Activated T-cell treated with anti-CD3 and anti-CD28 coated beads for 4 hours (primary cell): Measurements from ENCODE around the gene ENSA.
A peak's percentile ranks its signal among the peaks of the same experiment; 100 is the strongest.
"Not testable (repeated sequence)": the region's sequence is repeated elsewhere in the genome, so short reads cannot be mapped to it uniquely, and the experiment has no call there.

Source experiments
- DNase-seq: peaks from one replicate; pipeline ENCODE4 v3.0.0-alpha.2; 2020

The ENSA gene, protein sequence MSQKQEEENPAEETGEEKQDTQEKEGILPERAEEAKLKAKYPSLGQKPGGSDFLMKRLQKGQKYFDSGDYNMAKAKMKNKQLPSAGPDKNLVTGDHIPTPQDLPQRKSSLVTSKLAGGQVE

DNA sequence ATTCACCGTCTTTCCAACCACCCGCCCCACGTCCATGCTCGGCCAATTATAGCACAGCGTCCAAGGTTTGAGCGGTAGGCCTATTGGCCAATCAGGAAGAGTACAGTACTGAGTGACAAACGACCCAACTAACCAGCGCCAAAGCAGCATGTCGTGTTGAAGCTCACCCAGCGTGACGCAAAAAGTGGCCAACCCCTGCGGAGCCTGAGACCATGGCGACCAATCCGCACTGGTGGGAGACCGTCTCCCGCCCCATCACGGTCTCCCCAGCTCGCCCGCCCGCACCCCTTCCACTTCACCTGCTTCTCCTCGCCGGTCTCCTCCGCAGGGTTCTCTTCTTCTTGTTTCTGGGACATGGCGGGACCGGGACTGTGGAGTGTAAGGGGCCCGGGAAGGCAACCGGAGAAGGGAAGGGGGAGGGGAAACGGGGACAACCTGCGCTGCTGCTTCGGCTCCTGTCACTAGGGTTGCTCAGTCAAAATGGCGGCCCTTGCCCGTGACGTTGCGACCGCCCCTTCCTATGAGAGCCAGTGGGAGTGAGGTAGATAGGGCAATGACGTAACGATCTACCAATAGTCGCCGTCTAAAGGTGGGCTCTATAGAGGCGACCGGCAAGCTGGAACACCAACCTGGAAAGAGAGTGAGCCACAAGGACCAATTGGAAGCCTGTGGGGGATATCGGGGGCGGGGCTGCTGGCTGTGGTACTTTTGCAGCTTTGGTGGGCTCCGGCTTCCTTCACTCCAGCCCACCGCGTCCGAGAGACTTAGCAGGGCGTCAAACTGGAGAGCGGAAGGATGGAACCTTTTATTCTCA is at the start of gene ENSA:
ENSA (minus strand) TSS at position 498 of the 814 bp plus-strand sequence; CDS start at position 356, 142 bp downstream.
- DNase-seq = peak; percentile 88

DNA sequence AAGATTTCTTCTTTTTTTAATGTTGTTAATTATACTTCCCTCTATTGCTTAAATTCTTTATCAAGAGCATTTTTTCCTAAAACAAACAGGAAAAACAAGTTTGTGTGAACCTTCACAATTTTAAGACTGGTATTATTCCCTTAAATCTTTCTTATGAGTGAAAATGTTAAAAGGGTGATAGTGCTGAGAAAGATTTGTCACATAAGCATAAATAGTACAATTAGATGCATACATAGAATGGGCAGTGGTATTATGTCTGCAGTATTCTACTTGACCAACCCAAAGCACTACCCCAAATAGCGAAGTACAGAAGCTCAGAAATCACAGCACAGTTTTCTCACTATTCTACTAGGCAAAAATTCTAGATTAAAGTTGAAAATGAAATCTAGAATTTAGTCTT is 49.6 kb upstream of the ENSA start:
- DNase-seq = no peak

DNA sequence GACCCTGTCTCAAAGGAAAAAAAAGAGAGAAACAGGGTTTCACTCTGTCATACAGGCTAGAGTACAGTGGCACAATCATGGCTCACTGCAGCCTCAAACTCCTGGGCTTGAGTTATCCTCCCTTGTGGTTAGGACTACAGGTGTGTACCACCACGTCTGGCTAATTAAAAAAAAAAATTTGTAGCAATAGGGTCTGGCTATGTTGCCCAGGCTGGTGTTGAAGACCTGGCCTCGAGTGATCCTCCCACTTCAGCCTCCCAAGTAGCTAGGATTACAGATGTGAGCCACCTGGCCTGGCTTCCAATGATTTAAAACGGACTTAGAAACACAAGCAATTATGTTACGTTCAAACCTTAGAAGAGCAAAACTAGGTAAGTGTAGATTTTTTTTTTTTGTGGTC is 45.5 kb upstream of the ENSA start:
- no peak for DNase-seq

DNA sequence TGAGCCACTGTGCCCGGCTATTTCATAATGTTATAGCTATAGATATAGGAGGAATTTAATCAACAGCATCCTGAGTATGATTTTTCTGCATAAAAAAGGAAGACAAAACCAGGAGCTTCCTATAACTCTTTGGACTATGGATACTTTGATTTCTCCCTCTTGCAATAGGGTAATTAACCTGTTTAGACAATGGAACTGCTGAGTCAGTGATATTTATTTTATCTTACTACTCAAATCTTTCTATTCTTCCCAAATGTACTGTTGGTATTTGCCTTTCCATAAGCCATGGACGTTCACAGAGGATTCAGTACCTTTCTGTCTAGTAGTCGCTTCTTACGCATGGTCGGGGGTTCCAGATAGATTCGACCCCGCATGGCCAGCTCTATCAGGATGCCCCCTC is 33.9 kb upstream of the ENSA start:
- no peak for DNase-seq

DNA sequence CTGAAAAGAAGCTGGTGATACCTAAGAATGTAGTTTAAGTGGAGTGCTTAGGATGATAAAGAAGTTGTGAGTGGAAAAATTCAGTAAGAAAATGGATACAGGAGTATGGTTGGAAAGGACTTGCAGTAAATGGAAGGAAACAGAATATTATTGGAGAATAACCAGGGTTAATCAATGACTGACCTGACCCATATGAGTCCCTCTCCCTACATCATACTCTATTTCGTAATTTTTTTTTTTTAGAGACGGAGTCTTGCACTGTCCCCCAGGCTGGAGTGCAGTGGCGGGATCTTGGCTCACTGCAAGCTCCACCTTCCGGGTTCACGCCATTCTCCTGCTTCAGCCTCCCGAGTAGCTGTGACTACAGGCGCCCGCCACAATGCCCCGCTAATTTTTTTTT is 33.4 kb upstream of the ENSA start:
- no peak for DNase-seq

DNA sequence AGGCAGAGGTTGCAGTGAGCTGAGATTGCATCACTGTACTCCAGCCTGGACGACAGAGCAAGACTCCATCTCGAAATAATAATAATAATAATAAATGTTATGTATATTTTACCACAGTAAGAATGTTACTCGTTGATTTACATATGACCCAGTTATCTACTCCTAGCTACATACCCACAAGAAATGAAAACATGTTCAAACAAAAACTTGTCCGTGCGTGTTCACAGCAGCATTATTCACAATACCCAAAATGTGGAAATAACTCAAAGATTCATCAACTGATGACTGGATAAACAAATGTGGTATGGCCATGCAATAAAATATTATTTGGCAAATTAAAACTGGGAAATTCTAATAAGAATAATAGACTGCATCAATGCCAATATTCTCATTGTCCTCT is 31.7 kb upstream of the ENSA start:
- DNase-seq = no peak

DNA sequence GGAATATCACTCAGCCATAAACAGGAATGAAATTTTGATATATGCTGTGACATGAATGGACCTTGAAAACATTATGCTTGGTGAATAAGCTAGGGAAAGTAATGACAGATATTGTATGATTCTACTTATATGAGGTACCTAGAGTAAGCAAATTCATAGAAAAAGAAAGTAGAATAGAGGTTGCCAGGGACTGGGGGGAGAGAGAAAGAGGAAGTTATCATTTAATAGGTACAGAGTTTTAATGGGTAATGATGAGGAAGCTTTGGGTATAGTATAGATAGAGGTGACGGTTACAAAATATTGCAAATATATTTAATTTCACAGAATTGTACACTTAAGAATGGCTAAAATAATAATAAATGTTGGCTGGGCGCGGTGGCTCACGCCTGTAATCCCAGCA is 31.2 kb upstream of the ENSA start:
- DNase-seq = no peak

DNA sequence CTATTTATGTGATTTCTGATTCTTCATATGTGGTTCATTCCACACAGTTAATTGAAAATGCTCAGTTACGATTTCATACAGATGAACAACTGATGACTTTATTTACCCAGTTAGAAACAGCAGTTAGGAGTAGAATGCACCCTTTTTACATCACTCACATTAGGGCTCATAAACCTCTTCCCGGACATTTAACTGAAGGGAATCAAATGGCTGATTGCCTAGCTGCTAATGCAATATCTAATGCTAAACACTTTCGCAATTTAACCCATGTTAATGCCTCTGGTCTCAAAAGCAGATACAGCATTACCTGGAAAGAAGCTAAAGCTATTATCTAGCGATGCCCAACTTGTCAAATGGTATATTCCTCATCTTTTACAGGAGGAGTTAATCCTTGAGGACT is 27.7 kb upstream of the ENSA start:
- not testable (repeated sequence) for DNase-seq

DNA sequence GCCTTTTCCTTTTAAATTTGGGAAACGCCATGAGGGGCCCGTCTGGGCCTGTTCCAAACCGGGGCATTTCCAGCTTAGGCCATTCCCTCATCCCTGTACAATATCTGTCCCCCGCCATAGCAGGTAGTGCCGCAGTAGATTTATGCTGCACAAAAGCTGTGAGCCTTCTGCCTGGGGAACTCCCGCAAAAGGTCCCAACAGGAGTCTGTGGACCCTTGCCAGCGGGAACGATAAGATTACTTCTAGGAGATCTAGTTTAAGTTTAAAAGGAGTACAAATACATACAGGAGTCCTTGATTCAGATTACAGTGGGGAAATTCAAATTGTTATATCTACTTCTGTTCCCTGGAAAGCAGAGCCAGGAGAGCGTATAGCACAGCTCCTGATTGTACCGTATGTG is 25.2 kb upstream of the ENSA start:
- DNase-seq = not testable (repeated sequence)

DNA sequence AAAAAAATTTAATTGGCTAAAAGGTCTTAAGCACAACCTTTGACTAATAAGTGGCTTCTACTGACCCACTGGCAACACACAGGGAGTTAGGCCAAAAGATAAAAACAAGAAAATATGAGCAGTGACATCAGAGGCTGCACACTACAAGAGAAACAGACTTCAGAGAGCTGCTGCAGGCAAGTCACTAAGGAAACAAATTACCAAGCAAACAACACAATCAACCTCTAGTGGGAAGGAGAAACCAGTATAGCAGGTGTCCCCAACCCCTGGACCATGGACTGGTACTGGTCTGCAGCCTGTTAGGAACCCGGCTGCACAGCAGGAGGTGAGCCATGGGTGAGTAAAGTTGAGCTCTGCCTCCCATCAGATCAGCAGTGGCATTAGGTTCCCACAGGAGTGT is 20.8 kb upstream of the ENSA start:
- DNase-seq = no peak

DNA sequence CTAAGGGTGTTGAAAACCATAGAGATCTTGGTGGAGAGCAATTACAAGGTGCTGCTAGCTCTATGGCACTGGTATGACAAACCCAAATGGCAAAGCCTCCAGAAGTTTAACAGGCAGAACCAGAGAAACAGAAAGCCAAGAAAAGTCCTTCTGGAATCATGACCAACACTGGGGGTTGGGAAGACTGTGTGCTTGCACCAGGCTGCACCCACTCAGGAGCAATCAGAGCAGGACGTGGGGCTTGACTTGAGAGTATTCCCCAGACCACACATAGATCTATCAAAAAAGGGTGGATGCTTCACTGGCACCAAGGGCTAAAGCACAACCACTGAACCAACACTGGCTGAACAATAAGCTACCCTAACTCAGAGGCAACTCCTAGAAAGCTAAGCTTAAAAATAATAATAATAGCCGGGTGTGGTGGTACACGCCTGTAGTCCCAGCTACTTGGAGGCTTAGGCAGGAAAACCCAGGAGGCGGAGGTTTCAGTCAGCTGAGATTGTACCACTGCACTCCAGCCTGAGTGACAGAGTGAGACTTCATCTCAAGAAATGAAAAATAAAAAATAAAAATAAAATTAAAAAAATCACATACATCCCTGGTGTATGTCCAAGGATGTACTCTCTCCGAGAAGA is 20.1 kb upstream of the ENSA start:
- DNase-seq = no peak

DNA sequence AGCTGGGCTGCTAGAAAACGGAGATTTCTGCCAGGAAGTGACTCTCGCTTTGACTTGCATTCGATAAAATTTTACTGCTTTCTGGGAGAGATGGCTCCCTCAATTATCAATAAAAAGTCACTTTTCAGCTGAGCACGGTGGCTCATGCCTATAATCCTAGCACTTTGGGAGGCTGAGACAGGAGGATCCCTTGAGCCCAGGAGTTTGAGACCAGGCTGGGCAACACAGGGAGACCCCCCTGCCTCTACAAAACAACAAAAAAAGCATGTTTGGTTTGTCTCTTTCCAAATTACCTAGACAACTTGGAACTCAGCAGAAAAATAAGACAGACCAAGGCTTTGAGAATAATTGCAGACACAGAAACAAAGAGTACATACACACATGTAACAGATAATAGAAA is 12.9 kb upstream of the ENSA start:
- DNase-seq = no peak

DNA sequence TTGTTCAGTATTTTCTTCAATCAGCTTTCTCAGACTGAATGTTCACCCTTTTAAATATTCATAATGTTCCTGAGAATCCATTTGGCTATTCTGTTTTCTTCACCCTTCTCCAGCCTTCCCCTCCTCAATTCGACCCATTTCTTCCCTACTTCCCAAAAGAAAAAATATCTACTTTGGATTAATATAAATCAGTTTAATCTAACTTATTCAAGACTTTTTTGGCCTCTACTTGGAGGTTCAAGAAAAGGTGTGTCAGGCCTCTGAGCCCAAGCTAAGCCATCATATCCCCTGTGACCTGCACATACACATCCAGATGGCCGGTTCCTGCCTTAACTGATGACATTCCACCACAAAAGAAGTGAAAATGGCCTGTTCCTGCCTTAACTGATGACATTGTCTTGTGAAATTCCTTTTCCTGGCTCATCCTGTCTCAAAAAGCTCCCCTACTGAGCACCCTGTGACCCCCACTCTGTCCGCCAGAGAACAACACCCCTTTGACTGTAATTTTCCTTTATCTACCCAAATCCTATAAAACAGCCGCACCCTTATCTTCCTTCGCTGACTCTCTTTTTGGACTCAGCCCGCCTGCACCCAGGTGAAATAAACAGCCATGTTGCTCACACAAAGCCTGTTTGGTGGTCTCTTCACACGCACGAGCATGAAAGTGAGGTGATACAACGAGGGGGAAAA is 11.9 kb upstream of the ENSA start:
- not testable (repeated sequence) for DNase-seq

DNA sequence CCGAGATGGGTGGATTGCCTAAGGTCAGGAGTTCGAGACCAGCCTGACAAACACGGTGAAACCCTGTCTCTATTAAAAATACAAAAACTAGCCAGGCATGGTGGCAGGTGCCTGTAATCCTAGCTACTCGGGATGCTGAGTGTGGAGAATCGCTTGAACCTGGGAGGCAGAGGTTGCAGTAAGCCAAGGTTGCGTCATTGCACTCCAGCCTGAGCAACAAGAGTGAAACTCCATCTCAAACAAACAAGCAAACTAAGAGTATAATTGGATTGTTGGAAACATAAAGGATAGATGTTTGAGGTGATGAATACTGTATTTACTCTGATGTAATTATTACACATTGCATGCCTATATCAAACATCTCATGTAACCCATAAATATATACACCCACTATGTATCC is 9.0 kb upstream of the ENSA start:
- DNase-seq = not testable (repeated sequence)

DNA sequence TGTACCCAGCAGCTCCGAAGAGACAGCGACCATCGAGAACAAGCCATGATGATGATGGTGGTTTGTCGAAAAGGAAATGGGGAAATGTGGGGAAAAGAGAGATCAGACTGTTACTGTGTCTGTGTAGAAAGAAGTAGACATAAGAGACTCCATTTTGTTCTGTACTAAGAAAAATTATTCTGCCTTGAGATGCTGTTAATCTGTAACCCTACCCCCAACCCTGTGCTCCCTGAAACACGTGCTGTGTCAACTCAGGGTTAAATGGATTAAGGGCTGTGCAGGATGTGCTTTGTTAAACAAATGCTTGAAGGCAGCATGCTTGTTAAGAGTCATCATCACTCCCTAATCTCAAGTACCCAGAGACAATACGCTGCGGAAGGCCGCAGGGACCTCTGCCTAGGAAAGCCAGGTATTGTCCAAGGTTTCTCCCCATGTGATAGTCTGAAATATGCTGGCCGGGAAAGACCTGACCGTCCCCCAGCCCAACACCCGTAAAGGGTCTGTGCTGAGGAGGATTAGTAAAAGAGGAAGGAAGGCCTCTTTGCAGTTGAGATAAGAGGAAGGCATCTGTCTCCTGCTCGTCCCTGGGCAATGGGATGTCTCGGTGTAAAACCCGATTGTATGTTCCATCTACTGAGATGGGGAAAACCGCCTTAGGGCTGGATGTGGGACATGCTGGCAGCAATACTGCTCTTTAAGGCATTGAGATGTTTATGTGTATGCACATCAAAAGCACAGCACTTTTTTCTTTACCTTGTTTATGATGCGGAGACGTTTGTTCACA is 5.6 kb upstream of the ENSA start:
- not testable (repeated sequence) for DNase-seq

DNA sequence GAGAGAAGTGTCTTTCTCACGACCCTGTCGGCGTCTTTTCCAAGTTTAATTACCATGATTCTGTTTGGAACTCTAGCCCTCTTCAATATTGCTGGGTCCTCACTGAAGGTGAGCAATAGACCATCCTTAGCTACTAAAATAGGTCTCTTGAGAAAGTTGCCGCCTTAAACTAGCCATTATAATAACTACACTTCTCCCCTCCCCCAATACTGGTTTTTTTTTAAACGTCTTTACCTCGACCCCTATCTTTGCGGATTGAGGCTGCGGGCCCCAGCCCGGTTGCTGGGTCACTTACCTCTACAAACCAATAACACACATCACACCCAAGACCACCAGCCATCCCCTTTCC is 672 bp downstream of the ENSA start:
- no peak for DNase-seq

DNA sequence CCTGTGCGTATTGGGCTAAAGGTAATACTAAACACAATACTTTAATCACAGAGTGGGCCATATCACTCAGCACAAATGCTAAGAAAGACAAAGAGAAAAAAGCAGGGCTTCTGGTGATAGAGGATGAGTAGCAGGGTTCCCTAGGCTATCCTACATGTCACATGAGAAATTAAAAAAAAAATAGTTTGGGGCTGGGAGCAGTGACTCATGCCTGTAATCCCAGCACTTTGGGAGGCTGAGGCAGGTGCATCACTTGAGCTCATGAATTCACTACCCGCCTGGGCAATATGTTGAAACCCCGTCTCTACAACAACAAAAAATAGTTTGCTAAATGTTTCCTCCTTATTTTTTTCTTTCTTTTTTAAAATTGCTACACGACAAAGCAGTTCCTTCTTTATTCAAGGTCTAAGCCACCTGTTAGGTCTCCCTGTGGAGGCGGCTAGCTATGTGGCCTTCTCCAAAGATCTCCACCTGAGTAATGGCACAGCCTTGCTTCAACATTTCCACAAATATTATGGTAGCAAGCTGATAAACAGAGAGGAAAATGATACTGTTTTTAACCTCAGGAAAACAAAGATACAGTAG is 1.5 kb downstream of the ENSA start:
- no peak for DNase-seq

DNA sequence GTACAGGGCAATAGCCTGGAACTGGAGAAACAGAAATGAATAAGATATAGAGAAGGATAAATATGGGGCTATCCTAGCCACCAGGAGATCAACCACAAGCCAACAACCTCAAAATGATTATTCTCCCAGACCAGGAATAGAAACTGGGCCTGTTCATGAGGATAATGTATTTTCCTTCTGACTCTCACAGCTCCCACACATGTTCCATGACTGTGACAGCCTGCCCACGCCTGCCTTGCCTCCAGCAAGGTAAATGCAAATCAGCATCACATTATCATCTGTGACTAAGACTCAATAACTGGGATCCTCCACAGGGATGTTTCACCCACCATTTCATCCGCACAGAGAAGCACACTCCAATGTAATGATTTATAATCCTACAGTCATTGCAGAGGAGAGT is 3.3 kb downstream of the ENSA start:
- DNase-seq = no peak

DNA sequence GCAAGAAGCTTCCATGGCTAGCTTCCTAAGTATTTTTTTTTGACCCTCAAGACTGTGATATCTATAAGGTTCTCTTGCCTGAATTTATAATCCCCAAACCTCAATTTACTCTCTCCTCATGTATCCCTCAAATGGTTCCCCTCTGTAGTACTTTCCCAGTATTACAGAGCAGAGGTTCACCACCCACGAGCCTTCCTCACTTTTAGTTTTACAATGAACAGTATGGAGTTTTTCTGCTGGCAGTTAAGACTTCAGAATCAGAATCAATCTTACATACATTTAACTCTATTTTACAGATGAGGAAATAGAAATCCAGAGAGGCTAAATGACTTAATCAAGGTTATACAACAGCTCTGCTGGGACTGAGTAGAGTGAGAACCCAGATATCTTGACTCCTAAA is 4.9 kb downstream of the ENSA start:
- DNase-seq = not testable (repeated sequence)

DNA sequence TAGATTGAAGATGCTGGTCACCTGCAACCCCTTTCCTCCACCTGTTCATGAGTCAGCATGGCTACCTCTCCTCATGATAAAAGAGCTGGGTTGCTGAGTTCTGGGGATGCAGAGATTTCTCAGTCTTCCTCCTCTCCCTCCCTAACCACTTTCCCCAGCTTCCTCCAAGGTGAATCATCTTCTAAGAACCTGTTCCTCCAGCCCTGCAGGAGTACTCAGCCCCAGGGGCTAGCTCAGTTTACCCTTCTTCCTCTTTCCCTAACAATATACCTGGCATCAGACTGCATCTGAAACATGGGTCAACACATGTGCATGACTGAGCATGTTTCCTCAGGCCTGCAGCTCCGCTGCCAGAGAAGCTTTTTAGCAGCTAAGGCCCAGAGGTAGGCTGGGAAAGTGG is 5.3 kb downstream of the ENSA start:
- not testable (repeated sequence) for DNase-seq

DNA sequence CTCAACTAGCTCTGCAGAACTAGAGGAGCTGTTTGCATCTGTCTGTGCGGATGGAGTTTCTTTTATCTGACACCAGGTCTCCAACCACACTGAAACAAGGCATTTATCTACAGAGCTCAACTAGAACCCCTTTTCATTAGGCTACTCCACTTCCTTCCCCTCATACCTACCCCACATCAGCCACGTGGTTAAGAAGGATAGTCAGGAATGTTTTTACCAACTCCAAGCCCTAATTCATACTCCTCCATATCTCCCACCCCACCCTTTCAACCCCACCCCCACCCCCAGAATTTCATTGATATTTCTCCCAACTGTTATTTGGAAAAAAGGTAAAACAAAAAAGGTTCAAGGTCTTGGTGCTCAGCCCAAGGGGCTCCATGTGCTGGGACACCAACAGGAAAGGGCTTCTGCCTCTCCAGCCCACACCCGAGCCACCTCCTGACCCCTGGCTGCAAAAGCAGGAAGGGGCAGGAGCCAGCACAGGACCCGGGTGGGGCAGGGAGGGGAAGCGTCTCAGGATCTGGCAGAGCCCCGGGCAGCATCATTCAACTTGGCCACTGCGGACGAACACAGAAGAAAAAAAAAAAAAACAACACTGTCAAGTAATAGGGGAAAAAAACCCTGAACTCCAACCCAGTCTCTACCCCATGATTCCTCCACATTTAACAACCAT is 7.0 kb downstream of the ENSA start:
- DNase-seq = no peak
